Measurements from ENCODE around the gene SNX1. TPM values are rescaled to one million over a fixed set of nuclear protein-coding genes. Genes with fewer than 3 reads are reported as not detected.

The SNX1 gene
- total and polyA plus RNA-seq, 2 donors (not counting 1 experiment from before 2014, with no cell fraction given), result 87.9 to 152 TPM

DNA sequence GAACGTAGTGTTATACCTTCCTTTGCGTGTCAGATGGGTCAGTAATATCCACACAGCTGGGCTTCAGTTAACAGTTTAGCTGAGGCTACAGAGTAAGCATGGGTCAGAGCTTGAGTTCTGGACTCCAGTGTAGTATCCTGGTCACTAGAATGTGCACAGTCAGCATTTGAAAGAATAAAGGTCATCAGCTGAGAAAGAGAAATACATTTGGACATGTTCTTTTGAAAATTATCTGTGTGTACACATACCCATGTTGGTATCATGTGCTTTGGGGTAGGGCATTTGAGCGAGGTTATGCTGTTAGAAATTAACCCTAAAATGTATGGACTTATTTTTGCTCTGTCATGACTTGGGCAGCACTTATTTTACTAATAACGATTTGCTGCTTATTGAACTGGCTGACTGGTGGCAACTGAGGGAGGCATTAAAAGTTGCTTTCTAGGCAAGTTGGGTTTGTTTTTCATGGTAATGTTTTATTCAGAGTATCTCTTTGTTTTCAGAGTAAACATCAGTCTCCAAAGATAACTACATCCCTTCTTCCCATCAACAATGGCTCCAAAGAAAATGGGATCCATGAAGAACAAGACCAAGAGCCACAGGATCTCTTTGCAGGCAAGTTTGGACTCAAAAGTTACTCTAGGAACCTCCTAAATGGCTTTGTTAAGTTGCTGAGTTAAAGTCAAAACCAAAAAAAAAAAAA lies 16.4 kb downstream of the SNX1 start:
- intact Hi-C loops (cut with micrococcal nuclease), result no loop called here
- Mint-ChIP-seq H3K27me3 (no peaks in the 10 kb centered on the region), H3K4me1 (peaks cover 50% of the 10 kb centered on the region), H3K27ac (peak overlapping the region; percentile 89), H3K4me3 (peak overlapping the region; percentile 74), H3K9me3 (ENCODE audit: insufficient read depth) (no peaks in the 10 kb centered on the region)
- TF ChIP-seq, protein P1, sequence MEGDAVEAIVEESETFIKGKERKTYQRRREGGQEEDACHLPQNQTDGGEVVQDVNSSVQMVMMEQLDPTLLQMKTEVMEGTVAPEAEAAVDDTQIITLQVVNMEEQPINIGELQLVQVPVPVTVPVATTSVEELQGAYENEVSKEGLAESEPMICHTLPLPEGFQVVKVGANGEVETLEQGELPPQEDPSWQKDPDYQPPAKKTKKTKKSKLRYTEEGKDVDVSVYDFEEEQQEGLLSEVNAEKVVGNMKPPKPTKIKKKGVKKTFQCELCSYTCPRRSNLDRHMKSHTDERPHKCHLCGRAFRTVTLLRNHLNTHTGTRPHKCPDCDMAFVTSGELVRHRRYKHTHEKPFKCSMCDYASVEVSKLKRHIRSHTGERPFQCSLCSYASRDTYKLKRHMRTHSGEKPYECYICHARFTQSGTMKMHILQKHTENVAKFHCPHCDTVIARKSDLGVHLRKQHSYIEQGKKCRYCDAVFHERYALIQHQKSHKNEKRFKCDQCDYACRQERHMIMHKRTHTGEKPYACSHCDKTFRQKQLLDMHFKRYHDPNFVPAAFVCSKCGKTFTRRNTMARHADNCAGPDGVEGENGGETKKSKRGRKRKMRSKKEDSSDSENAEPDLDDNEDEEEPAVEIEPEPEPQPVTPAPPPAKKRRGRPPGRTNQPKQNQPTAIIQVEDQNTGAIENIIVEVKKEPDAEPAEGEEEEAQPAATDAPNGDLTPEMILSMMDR (IDR thresholded peaks at IDR 0.05), result no peak
- TF ChIP-seq EZH2 (IDR thresholded peaks at IDR 0.05; ENCODE audit: borderline replicate concordance, insufficient read depth, low read depth, low read length, poor library complexity, severe bottlenecking), result no peak
- Histone ChIP-seq H3K9ac (ENCODE audit: low read length) (no peak overlapping the region), H3K4me1 (ENCODE audit: control insufficient read depth in 2 of 2, insufficient read depth in 2 of 2, low read length in 2 of 2) (peaks cover 45 to 50% of the 10 kb centered on the region in 2 donors), H3K27ac (ENCODE audit: low read length in 2 of 2) (peak overlapping the region; percentile 83 to 92), H4K20me1 (ENCODE audit: control insufficient read depth, insufficient read depth, low read length, poor library complexity, severe bottlenecking) (peaks cover 14% of the 10 kb centered on the region), H3K4me2 (replicated peaks; ENCODE audit: low read depth, low read length, poor library complexity, severe bottlenecking) (peak overlapping the region; percentile 65), H3K27me3 (replicated peaks in 1 of 4; ENCODE audit: control extremely low read depth in 1 of 4, control insufficient read depth in 3 of 4, insufficient read depth in 4 of 4, low read length in 3 of 4) (no peaks in the 10 kb centered on the region), H3K9me3 (ENCODE audit: control extremely low read depth in 1 of 3, control insufficient read depth in 2 of 3, insufficient read depth in 1 of 3, low read length in 2 of 3) (no peaks in the 10 kb centered on the region), H2AFZ (ENCODE audit: insufficient read depth, low read depth, low read length, poor library complexity, severe bottlenecking) (no peak overlapping the region), H3K36me3 (replicated peaks in 1 of 2; ENCODE audit: control extremely low read depth in 1 of 2, control insufficient read depth in 1 of 2, extremely low read depth in 1 of 2, insufficient read depth in 2 of 2, low read length in 1 of 2) (peaks cover 8 to 53% of the 10 kb centered on the region in 2 experiments), H3K79me2 (ENCODE audit: control insufficient read depth, insufficient read depth, low read length) (peaks cover 91% of the 10 kb centered on the region), H3K4me3 (ENCODE audit: control extremely low read depth in 1 of 5, extremely low read depth in 1 of 5, insufficient read depth in 1 of 5, low read depth in 2 of 5, low read length in 4 of 5) (peak overlapping the region in 1 of 5 experiments; percentile 37)
- ChIA-PET CTCF (interaction anchor here (0.7 to 1.3 kb wide), 4 partner anchors 19 to 502 kb away, joined by 3 to 5 read pairs (median 3); partner anchors contain the start of gene CIAO2A), POLR2A (interaction anchor here (1.0 kb wide), 1 partner anchor 23 kb away, joined by 5 read pairs; no protein-coding TSS in a partner anchor)
- WGBS (ENCODE audit: insufficient coverage), result 97% methylated on average over 3 of the region's 4 CpGs
- ATAC-seq (ENCODE audit: low read depth) (no peak), DNase-seq (no peak)

DNA sequence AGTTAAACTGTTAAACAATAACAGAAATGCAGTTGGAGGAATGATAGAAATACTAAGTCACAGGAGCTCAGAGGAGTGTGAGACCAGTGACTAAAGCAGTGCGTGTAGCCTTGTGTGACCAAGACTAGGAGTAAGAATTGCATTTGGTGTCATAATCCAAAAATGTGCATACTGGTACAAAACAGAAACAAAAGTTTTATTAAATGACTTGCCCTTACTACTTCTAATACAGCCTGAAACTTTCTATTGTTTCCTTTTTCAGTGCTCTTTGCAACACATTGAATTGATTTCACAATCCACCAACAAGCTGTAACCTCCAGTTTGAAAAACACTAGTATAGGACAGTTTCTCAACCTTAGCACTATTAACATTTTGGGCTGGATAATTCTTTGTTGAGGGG lies 17.1 kb downstream of the SNX1 start:
- CTCF ChIA-PET, result interaction anchor here (0.6 to 1.3 kb wide), 3 partner anchors 19 to 345 kb away, joined by 3 read pairs; partner anchors contain the start of gene CIAO2A
- no peak overlapping the region for H3K4me2 ChIP-seq (replicated peaks; ENCODE audit: low read depth, low read length, poor library complexity, severe bottlenecking)
- H3K9me3 ChIP-seq (ENCODE audit: control extremely low read depth in 1 of 3, control insufficient read depth in 2 of 3, insufficient read depth in 1 of 3, low read length in 2 of 3), result no peaks in the 10 kb centered on the region

More for the DNA sequence above, 17.1 kb downstream of the SNX1 start:
- intact Hi-C loops (cut with micrococcal nuclease), result no loop called here
- DNase-seq (no peak), ATAC-seq (ENCODE audit: low read depth) (no peak)
- Histone ChIP-seq H3K4me1 (ENCODE audit: control insufficient read depth in 2 of 2, insufficient read depth in 2 of 2, low read length in 2 of 2) (peaks cover 40 to 46% of the 10 kb centered on the region in 2 donors), H3K79me2 (ENCODE audit: control insufficient read depth, insufficient read depth, low read length) (peaks cover 91% of the 10 kb centered on the region), H3K9ac (ENCODE audit: low read length) (no peak overlapping the region), H2AFZ (ENCODE audit: insufficient read depth, low read depth, low read length, poor library complexity, severe bottlenecking) (no peak overlapping the region), H3K27me3 (replicated peaks in 1 of 4; ENCODE audit: control extremely low read depth in 1 of 4, control insufficient read depth in 3 of 4, insufficient read depth in 4 of 4, low read length in 3 of 4) (no peaks in the 10 kb centered on the region), H3K36me3 (replicated peaks in 1 of 2; ENCODE audit: control extremely low read depth in 1 of 2, control insufficient read depth in 1 of 2, extremely low read depth in 1 of 2, insufficient read depth in 2 of 2, low read length in 1 of 2) (peaks cover 8 to 56% of the 10 kb centered on the region in 2 experiments), H4K20me1 (ENCODE audit: control insufficient read depth, insufficient read depth, low read length, poor library complexity, severe bottlenecking) (peaks cover 14% of the 10 kb centered on the region), H3K27ac (ENCODE audit: low read length in 2 of 2) (peak overlapping the region; percentile 83 to 92), H3K4me3 (ENCODE audit: control extremely low read depth in 1 of 5, extremely low read depth in 1 of 5, insufficient read depth in 1 of 5, low read depth in 2 of 5, low read length in 4 of 5) (no peak overlapping the region)
- Mint-ChIP-seq H3K9me3 (ENCODE audit: insufficient read depth) (no peaks in the 10 kb centered on the region), H3K4me3 (no peak overlapping the region), H3K4me1 (peaks cover 47% of the 10 kb centered on the region), H3K27ac (peak overlapping the region; percentile 67), H3K27me3 (no peaks in the 10 kb centered on the region)
- POLR2A ChIA-PET, result no interaction called here
- whole genome bisulfite sequencing (ENCODE audit: insufficient coverage), result no CpG with 5 or more reads among the region's 1 CpG
- TF ChIP-seq, protein P1 (IDR thresholded peaks at IDR 0.05), result no peak
- TF ChIP-seq EZH2 (IDR thresholded peaks at IDR 0.05; ENCODE audit: borderline replicate concordance, insufficient read depth, low read depth, low read length, poor library complexity, severe bottlenecking), result no peak
